Kidney (tissue), 14 donors: ENCODE results near the gene SH2D2A. TPM values are rescaled to one million over a fixed set of nuclear protein-coding genes. Genes with fewer than 3 reads are reported as not detected.

Source experiments
- DNase-seq, 5 donors: peaks; one replicate each; pipeline ENCODE4 v3.0.0-alpha.2; 2013 to 2020
- FAIRE-seq: peaks from 2 replicates; lab custom pipeline; 2012; peaks lifted over from hg19 to GRCh38; lab: Jason Lieb, UNC
- H3K27ac ChIP-seq, 2 donors: one replicate each; pipeline ENCODE4 v1.7.0; 2013; ENCODE audit warnings: low read depth in 2 of 2, low read length in 2 of 2, inconsistent platforms in 1 of 2
- H3K27me3 ChIP-seq: one replicate; pipeline ENCODE4 v1.7.1; 2013; ENCODE audit warnings: low read length, inconsistent platforms; ENCODE audit not compliant: control insufficient read depth, insufficient read depth
- H3K36me3 ChIP-seq, 3 donors: one replicate each; pipeline versions ENCODE4 v1.7.0 to v1.7.1; 2013; ENCODE audit warnings: low read length in 3 of 3, control low read depth in 1 of 3, inconsistent platforms in 1 of 3; ENCODE audit not compliant: insufficient read depth in 3 of 3, control insufficient read depth in 2 of 3
- H3K4me1 ChIP-seq, 3 donors: one replicate each; pipeline versions ENCODE4 v1.7.0 to v1.7.1; 2013; ENCODE audit warnings: low read length in 3 of 3, inconsistent platforms in 1 of 3, low read depth in 1 of 3; ENCODE audit not compliant: control insufficient read depth in 2 of 3, insufficient read depth in 2 of 3
- H3K4me3 ChIP-seq, 3 donors: one replicate each; pipeline versions ENCODE4 v1.7.0 to v1.8.1; 2013; ENCODE audit warnings: low read length in 3 of 3, control low read depth in 1 of 3, inconsistent platforms in 1 of 3
- H3K9ac ChIP-seq, 3 donors: one replicate each; pipeline versions ENCODE4 v1.7.0 to v1.7.1; 2013; ENCODE audit warnings: low read length in 3 of 3, control low read depth in 1 of 3, inconsistent platforms in 1 of 3
- H3K9me3 ChIP-seq, 3 donors: one replicate each; pipeline versions ENCODE4 v1.7.0 to v1.7.1; 2013; ENCODE audit warnings: low read length in 3 of 3, control low read depth in 1 of 3, inconsistent platforms in 1 of 3; ENCODE audit not compliant: control insufficient read depth in 2 of 3, insufficient read depth in 1 of 3
- intact Hi-C: fragments of 100-400 bp; cut with DNase I; formaldehyde crosslinking; loops from one replicate; pipeline ENCODE4 v1.11.1; 2022
- polyA plus RNA-seq: library from polyadenylated mRNA; stranded (reverse); fragments of 350-450 nt; fragmentation: Illumina TruSeq; extraction: RNeasy Lipid Tissue Mini Kit (QIAGEN cat#74804); gene quantifications from one replicate; pipeline ENCODE4 v1.2.3, GENCODE V29; 2014; ENCODE audit warnings: low read depth, low replicate concordance; ENCODE audit not compliant: insufficient read depth
- total RNA-seq: library from RNA; stranded (reverse); fragmentation: NEBNext Ultra II Directional; extraction: Animal tissue kit (Norgen Biotek cat#: 25700); gene quantifications from one replicate; pipeline ENCODE4 v1.2.1, GENCODE V29; 2021
- TF ChIP-seq, protein P1 (sequence below): IDR thresholded peaks from 3 replicates; pipeline ENCODE4 v1.5.1; 2012; ENCODE audit warnings: mild to moderate bottlenecking, moderate library complexity, borderline replicate concordance; ENCODE audit not compliant: insufficient read depth; ENCODE audit errors: extremely low read depth
- donor health status: control.
- donor health status: control.
- donor health status: control.
- donor health status: control.
- donor health status: control.
- donor health status: DM: yes; HTN: yes; CAD: no.
- donor health status: Normal renal cell carcinoma (clear cell type).

Gene SH2D2A
- total and polyA plus RNA-seq, 2 donors from 2014 or later, result 0.32 to 4.3 TPM

DNA sequence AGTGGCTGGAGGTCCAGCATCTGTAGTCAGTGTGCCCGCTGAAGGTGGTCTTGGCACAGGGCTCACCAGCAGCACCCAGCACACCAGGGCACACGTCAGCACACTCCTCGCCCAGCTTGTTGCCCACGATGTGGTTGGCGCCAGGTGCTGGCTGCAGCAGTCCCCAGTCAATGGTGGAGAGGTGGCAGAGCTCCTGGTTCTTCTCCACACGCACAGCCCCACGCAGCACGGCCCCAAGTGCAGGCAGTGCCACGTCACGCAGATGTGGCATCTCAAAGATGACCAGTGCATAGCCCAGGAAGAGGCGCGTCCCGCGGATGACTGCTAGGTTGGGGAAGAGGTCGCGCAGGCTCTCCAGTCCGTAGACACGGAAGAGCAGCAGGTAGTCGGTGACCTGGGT is 37.1 kb upstream of the SH2D2A start:
- H3K9ac ChIP-seq, result no peak overlapping the region
- intact Hi-C loops, result loop anchor here (10.0 kb wide), 1 partner anchor 59 kb away; no protein-coding TSS in a partner anchor
- TF ChIP-seq, protein P1, sequence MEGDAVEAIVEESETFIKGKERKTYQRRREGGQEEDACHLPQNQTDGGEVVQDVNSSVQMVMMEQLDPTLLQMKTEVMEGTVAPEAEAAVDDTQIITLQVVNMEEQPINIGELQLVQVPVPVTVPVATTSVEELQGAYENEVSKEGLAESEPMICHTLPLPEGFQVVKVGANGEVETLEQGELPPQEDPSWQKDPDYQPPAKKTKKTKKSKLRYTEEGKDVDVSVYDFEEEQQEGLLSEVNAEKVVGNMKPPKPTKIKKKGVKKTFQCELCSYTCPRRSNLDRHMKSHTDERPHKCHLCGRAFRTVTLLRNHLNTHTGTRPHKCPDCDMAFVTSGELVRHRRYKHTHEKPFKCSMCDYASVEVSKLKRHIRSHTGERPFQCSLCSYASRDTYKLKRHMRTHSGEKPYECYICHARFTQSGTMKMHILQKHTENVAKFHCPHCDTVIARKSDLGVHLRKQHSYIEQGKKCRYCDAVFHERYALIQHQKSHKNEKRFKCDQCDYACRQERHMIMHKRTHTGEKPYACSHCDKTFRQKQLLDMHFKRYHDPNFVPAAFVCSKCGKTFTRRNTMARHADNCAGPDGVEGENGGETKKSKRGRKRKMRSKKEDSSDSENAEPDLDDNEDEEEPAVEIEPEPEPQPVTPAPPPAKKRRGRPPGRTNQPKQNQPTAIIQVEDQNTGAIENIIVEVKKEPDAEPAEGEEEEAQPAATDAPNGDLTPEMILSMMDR, result no peak
- DNase-seq (no peak), FAIRE-seq (no peak)
- H3K27ac ChIP-seq, result no peak overlapping the region
- H3K27me3 ChIP-seq, result peaks cover 10% of the 10 kb centered on the region
- peaks cover 0 to 3% (median 0%) of the 10 kb centered on the region in 3 donors for H3K4me1 ChIP-seq
- no peak overlapping the region for H3K4me3 ChIP-seq
- H3K36me3 ChIP-seq, result no peaks in the 10 kb centered on the region
- H3K9me3 ChIP-seq, result no peaks in the 10 kb centered on the region

DNA sequence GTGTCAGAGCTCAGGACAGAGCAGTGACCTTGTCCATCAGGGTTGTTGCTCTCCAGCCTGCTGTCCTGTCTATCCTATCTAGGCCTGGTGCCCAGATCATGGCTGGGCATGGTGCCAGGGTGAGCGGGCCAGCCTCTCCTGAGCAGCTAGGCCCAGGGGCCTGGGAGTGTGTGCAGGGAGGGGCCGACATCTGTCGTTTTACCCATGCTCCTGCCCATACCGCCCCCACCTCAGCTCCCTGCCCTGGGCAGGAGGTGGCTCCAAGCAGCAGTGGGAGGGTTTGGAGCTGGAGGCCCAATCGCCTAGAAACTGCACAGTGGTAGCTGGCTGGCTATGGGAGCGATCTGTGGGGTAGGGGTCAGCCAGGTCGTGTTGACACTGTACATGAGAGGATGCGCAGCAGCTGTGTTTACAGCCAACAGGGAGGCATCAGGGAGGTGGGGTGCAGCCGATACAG is 35.8 kb upstream of the SH2D2A start:
- Histone ChIP-seq H3K4me1 (peaks cover 0 to 3% (median 0%) of the 10 kb centered on the region in 3 donors), H3K9ac (no peak overlapping the region), H3K4me3 (no peak overlapping the region), H3K36me3 (no peaks in the 10 kb centered on the region), H3K27me3 (peaks cover 6% of the 10 kb centered on the region), H3K27ac (no peak overlapping the region), H3K9me3 (no peaks in the 10 kb centered on the region)
- intact Hi-C loops, result loop anchor here (10.0 kb wide), 1 partner anchor 58 kb away; no protein-coding TSS in a partner anchor
- DNase-seq (peak in 4 of 5 donors; percentile 88 to 91 (median 89)), FAIRE-seq (no peak)
- TF ChIP-seq, protein P1, result no peak

DNA sequence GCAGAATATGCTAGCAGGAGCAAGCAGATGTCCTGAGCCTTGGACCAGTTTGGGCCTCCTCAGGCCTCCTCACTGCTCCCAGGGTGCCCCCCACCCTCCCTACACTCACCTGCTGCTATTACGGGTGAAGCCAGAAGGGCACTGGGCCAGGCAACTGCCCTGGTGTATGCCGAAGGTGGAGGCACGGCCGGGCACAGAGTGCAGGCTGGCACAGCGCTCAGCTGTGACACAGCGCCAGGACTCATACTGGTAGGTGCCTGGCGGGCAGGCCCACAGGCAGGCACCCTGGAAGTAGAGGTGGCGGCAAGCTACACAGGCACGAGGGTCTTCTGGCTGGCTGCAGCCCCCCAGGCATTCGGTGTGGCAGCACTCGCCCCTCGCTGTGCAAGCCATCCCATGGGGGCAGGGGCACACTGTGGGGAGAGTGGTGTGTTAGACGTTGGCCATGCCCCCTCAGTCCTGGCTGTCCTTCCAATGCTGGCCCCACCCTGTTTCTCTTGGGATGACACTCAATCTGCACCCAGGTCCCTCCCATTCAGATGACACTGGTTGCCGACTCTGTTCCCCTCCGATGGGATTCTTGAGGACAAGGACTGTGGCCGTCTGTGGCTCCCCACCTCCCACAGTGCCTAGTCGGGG is 35.2 kb upstream of the SH2D2A start:
- DNase-seq, result peak in 1 of 5 donors; percentile 69
- no peak for FAIRE-seq
- Histone ChIP-seq H3K27me3 (peaks cover 4% of the 10 kb centered on the region), H3K27ac (no peak overlapping the region), H3K4me1 (peaks cover 0 to 3% (median 0%) of the 10 kb centered on the region in 3 donors), H3K9me3 (no peaks in the 10 kb centered on the region), H3K9ac (no peak overlapping the region), H3K36me3 (no peaks in the 10 kb centered on the region), H3K4me3 (no peak overlapping the region)
- intact Hi-C loops, result loop anchor here (10.0 kb wide), 1 partner anchor 57 kb away; no protein-coding TSS in a partner anchor
- TF ChIP-seq, protein P1, result no peak

DNA sequence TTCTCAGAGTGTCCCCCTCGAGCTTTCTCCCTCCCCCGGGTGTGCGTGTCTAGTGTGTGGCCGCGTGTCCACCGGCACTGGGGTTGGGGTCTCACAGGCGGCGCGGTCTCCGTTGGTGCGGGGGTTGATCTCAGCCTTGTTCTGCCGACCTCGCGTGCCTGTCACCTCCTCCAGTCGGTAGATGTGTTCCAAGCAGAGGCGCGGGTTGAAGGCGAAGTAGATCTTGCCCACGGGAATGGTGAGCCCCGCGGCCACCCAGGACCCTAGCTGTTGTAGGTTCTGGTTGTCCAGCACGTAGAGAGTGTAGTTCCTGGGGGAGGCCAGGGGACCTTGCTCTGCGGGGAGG is 32.5 kb upstream of the SH2D2A start:
- DNase-seq (no peak), FAIRE-seq (no peak)
- TF ChIP-seq, protein P1, result no peak
- Histone ChIP-seq H3K27ac (no peak overlapping the region), H3K27me3 (peaks cover 13% of the 10 kb centered on the region), H3K9me3 (no peaks in the 10 kb centered on the region), H3K4me1 (peaks cover 0 to 7% (median 0%) of the 10 kb centered on the region in 3 donors), H3K9ac (no peak overlapping the region), H3K36me3 (no peaks in the 10 kb centered on the region), H3K4me3 (no peak overlapping the region)
- intact Hi-C loops, result no loop called here
